B cell (primary cell): ENCODE data around the gene CNTNAP2.

ENCODE experiments used
- CTCF ChIP-seq: fragments of 200-600 bp; IDR thresholded peaks from one replicate; pipeline ENCODE4 v1.8.0; 2022; ENCODE audit warnings: antibody characterized with exemption, mild to moderate bottlenecking
- EZH2 ChIP-seq: IDR thresholded peaks from 2 replicates; pipeline ENCODE4 v1.6.1; 2012; ENCODE audit warnings: borderline replicate concordance, low read depth, mild to moderate bottlenecking, moderate library complexity, low read length; ENCODE audit not compliant: insufficient read depth, poor library complexity, severe bottlenecking

- TF ChIP-seq CTCF (no peak), EZH2 (no peak)
These were observed 2045.2 kb downstream of the CNTNAP2 start for GRCh38 chr7:148161776-148162175.
